Endometrial microvascular endothelial cells (primary cell): ENCODE results near the gene MACROD2. TPM values are rescaled to one million over a fixed set of nuclear protein-coding genes. Genes with fewer than 3 reads are reported as not detected.

ENCODE experiments used
- in situ Hi-C: cut with HindIII; loops from 2 replicates; pipeline ENCODE4 v1.10.0; 2017; ENCODE audit warnings: low sequenced_read_pairs, low pct_unique_long_range_greater_than_20kb; ENCODE audit errors: inconsistent ontology term
- total RNA-seq: library from RNA; depleted of rRNA; stranded (reverse); fragments of >200 nt; gene quantifications from one replicate; pipeline ENCODE4 v1.2.3, GENCODE V29; 2015; ENCODE audit errors: inconsistent ontology term

MACROD2 gene
- total RNA-seq, 1 donor from 2014 or later, result not detected

DNA sequence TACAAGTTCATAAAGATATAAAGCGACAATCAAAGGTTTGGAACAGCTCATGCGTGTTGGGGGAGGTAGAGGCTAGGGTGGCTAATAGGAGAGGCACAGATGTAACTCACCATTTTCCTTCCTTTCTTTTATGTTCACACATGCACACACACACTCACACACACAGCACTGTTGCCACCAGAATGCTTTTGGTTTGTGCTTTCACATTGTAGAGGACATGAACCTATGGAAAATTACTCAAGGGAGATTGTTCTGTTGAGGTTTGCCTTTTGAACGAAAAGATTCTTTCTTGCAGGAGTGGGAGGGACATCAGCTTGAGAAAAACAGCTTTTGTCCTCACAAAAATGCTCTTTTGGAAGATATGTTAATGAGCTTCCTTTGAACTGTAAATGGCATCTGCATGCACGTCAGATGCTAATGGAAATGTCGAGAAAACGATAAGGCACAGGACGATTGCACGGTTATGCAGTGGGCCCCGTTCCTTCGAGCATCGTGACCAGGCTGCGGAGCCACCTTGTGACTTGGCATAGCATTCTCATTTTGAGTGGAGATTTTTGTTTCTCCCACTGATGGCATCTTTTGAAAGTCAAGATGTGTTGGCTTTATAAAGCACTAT lies 1853.8 kb downstream of the MACROD2 start:
- in situ Hi-C loops, result no loop called here

DNA sequence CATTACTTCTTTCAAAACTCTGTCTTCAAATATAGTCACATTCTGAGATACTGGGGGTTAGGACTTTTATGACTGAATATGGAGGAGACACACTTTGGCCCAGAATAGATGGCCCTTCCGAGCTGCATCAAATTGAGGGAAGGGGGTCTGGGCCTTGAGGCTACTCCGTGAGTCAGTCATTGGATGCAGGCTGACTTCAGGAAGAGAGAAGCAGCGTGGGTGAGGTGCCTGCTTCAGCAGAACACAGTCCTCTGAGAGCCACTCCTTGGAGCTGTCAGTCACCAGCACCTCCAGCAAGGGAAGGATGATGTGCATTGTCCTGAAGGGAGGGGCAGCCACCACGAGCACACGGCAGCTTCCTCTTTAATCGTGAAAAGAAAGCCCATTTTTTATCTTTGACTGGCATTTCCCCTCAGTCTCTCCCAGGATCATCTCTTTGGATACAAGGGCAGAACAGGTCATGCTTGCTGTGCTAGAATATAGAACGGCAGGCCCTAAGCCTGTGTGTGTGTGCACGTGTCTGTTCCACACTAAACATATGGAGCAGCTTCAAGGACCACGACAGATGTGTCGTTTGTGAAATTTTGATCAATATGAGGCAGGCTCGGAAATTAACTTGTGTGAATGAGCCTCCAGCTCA lies 1856.4 kb downstream of the MACROD2 start:
- in situ Hi-C loops, result no loop called here

DNA sequence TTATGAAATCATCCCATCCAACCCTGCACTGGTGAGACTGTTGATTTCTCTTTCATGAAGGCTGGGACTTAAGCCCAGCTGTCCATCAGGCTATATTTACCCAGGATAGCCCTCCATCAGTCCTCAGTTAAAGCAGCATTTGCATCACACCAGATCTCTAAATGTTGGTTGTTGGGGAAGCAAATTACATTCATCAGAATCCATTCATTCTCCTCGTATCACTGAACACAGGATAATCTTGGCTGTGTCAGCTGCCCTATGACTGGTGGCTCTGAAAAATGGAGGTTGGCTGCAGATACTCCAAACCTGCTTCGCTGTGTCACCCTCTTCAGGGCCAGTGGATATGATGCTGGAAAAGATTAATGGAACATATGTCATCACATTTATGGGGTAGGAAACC lies 1859.6 kb downstream of the MACROD2 start:
- in situ Hi-C loops, result no loop called here

DNA sequence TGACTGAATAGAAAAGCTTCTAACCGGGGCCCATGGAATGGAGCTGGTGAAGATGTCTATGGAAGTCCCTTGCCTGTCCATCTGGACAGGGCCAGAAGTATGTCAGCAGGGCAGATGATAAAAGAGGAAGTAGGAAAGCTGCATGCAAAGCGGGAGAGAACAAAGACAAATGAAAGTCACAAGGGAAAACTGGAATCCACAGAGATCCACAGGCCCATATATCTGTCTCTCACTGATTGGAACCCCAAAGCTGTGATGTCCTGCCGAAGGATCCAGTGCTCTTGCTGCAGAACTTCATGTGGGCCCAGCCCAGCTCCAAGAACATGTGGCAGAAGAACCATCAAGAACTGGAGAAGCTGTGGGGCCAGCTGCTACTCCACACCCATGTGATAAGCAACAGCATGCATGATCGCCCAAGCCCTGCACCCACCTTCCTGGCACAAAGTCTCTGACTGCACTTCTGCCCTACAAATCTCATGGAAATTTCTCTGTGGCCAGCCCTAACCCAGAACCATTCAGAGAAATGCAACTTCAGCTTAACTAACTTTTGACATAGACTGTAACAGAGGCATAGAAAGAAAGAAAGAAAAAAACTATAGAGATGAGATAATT lies 1862.0 kb downstream of the MACROD2 start:
- in situ Hi-C loops, result no loop called here

DNA sequence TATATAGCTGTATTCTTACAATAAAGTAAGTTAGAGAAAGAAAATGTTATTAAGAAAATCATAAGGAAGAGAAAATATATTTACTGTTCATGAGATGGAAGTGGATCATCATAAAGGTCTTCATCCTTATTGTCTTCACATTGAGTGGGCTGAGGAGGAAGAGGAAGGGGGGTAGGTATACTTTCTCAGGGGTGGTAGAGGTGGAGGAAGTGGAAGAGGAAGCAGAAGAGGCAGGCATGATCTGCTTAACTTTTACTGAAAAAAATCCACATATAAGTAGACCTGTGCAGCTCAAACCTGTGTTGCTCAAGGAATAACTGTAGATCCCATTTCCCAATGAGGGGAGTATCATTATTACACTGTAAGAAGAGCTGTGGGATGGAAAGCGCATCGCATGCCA lies 1863.7 kb downstream of the MACROD2 start:
- in situ Hi-C loops, result no loop called here

DNA sequence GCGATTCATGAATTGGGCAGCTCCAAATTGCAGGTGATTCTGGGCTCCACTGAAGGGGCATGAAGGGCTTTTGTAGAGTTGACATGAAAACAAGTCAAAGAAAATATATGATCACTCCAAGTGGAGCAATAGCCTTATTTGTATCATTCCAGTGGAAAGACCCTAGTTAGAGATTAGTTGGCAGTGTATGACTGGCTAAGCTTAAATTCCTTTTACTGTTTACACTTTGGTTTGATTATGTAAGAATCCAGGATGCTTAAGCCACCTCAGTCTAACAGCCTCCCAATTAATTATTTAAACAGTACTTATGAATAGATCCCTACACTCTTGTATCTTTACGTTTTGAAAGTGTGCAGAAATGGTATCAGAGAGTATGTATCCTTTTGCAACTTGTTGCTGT lies 1865.5 kb downstream of the MACROD2 start:
- in situ Hi-C loops, result no loop called here

DNA sequence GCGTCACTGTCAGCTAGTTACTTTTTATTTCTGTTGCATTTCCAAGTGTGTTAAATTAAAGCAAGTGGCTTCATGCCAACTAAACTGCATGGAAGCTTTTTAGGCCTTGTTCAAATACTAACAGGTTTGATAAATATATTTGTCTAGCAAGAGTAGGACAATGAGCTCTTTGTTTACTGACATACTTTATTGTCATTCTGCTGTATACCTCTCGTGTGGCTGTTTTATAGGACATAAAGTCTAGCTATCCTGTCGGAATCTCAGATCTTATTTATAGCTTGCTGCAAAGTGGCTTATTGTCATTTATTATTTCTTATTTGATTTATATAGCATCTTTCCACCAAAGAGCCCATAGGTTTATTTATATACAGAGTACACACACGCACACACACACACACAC lies 1866.9 kb downstream of the MACROD2 start:
- in situ Hi-C loops, result no loop called here

DNA sequence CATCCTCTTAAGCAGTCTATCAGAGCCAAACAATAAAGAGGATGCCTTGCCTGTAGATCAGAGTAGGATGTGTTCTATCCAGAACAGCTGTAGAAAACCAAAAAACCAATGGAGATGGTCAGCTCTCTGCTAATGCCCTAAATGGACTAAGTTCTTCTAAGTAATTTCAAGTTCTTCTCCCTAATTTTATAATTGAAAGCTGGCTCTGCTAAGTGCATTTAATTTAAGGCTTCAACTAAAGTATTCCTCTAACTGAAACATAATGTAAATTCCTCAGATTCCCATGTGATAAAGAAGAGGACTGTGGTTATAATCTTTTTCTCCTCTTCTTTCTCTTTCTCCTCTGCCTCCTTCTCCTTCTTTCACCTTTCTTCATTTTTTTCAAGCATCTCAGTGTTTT lies 1868.4 kb downstream of the MACROD2 start:
- in situ Hi-C loops, result no loop called here

DNA sequence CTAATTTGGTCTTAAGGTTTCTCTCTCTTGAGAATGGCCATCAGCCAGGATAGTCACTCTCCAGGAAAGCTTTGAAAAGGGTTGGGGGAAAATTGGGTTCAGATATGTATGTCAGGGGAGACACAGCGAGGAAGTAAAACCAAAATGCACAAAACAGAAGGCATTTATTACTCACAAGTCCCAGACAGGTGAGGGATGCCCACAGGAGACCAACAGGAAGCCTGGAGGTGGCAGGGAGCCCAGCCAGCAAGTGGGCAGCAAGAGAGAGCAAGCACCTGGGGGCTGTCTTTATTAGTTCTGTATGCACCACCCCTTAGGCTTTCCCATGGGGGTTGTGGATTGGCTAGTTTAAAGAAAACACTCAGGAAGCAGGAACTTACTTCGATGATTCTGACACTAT lies 1870.2 kb downstream of the MACROD2 start:
- in situ Hi-C loops, result no loop called here

DNA sequence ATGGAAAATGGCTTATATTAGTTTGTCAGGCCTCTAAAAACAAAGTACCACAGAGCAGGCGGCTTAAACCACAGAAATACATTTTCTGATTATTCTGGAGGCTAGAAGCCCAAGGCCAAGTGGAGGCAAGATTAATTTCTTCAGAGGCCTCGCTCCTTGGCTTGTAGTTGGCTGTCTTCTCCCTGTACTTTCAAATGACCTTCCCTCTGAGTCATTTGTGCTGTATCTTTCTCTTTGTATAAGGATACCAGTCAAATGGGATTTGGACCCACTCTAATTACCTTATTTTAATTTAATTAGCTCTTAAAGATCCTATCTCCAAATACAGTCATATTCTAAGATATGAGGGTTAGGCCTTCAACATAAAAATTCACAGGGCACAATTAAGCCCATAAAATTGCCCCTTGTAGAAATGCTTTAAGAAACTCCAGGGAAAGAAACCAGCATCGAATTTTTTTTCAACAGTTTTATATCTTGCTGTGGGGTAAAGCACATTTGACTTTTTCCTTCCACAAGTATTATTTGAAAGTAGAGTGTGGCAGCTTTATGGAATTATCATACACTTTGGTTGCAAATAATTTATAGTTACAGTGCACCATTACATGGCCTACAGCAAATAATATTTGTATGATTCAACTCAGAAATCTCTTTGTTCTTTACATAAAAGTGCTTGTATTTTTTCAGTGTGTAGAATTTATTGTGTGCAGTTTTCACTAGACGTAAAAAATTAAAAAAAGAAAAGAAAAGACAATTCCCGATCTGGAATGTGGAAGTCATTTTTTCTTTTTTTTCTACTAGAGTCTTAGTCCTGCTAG lies 1871.8 kb downstream of the MACROD2 start:
- in situ Hi-C loops, result no loop called here

DNA sequence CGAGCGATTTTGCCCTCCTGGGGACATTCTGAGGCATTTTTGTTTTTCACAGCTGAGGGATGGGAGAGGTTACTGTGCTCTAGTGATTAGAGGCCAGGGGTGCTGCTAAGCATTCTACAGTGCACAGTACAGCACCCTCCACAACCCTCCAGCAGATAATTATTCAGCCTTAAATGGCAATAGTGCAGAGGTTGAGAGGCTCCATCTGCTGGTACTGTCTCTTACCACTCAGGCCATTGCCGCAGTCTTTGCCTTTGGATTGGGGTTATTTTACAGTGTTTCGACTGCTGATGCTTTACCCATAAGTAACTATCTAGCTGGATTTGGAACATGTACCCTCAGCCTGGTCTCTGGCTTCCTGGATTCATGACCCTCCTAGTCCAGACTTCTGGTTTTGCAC lies 1872.6 kb downstream of the MACROD2 start:
- in situ Hi-C loops, result no loop called here

DNA sequence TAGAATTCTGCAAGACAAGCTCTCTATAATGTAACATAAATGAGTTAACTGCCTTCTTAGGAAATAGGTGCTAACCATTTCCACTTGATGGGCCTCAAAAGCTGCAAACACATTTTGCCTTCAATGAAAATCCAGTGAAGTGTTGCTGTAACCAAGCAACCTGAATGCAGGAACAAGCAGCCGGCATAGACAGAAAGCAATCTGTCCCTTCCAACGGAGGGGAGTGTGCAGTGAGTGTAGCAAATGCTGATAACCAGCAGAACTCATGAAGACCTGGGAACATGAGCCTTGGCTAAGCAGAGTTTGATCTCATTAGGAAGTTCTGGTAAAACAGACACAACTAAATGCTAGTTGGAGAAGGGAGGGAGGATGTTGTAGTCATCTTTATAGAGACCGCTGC lies 1880.1 kb downstream of the MACROD2 start:
- in situ Hi-C loops, result no loop called here

DNA sequence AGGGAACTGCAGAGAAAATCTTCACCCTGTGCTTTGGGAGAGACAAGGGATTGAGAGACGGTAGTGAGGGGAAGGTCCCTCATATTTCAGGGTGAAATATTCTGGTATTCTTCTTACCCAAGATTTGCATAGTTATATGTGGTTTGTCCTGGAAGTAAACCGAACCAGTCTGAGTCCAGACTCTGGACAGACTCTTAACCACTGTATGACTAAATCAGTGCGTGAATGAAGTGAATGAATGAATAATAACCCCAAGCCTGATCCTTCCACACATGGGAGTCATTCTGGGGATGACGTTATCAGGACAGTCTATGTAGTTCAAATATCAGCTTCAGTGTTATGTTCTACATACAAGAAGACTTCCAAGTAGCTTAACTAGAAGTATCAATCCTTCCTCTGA lies 1887.2 kb downstream of the MACROD2 start:
- in situ Hi-C loops, result no loop called here

DNA sequence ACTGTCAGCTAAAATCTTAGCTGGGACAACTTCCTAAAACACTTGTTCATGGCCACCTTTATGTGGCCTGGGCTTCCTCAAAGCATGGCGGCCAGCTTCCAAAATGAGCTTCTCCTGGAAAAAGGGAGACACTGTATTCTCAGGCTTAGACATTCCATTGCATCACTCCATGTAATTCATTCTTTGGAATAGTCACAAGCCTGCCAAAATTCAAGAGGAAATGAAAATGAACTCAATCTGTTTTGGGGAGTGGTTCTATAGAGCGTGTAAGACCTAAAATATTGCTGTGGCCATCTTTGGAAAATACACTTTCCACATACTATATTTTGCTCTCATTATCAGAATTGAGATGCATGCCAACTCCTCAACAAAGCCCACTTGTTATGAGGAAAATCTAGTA lies 1890.9 kb downstream of the MACROD2 start:
- in situ Hi-C loops, result no loop called here

DNA sequence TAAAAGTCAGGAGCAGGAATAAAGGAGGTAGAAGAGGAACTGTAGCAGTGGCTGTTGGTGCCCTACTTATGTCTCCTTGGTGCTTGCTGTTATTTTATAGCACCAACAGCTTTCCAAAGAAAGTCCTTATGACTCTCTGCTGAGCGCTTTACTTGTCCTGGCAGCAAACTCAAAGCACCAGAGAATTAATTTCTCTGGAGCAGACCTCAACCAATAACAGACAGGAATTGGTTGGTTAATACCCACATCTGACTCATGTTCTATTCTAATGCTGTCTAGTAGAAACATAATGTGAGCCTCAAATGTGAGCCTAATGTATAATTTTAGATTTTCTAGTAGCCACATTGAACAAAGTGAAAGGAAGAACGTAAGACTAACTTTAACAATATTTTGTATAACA lies 1892.1 kb downstream of the MACROD2 start:
- in situ Hi-C loops, result no loop called here

DNA sequence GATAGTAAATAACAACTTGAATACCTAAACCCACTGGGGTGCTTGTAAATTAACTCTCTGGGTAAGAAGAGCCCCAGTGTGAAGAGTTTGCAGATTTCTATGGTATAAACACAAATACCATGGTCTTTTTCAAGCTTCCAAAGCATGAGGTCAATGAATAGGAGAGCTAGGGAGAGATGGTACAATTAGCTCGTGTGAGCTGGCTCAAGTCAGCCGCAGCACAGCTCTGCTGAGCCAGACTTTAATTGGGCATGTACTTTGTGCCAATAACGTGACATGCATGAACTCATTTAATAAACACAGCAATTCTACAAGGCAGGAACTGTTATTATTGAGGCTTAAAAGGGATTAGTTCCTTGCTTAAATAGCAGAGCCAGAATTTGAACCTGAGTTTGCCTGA lies 1893.7 kb downstream of the MACROD2 start:
- in situ Hi-C loops, result no loop called here

DNA sequence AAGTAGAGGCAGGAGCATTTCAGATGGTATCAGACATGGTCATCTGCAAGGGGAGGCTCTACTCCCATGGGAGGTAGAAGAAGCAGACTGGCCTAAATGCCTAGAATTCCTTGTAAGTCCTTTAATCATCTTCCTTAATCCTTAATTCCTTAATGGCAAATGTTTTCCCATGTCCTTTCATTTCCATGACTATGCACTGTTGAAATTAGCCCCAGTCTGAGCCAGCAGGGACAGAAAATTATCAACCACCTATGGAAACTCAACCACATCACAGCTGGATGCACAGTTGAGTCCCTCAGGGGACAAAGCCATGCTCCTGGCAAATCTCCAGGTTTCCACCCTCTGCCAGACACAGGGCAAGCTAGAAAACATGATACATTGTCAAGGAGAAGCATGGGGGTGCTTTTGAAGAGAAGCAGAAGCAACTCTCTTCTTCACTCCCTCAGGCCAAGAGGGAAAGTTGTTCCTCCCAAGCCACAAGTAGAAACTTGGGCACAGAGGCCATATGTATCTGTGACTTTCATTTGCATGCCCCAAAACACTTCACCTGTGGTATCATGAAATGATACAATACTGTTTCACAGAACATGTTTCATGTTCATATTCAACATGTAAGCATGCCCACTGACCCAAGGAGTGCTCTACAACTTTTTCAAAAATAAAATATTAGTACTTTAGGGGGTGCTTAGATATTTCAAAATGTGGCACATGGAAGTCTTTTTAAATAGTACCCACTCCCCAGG lies 1894.4 kb downstream of the MACROD2 start:
- in situ Hi-C loops, result no loop called here

DNA sequence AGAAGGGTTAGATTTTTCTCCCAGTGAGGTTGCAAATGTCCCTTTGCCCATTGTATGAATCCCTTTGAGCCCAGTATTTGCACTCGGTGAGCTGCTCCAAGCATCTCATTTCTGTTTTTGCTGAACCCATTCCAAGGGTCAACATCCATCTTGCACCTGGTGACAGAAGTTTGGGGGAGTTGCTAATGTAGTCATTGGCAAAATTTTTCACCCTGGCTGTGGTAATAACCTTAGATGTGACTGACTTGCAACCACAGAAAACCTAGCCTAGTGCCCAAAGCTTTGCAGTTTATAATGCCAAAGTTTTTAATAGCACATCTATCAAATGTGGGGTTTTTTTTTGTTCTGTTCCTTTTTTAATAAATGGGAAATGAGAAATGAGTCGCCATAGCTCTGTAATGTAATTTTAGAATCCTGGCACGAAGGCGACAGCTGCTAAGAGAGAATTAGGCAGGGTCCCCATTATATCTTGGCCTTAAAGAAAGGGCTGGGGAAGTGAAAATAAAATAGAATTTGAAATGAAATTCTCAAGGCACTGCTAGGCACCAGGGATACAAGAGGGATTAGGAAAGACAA lies 1895.2 kb downstream of the MACROD2 start:
- in situ Hi-C loops, result no loop called here

DNA sequence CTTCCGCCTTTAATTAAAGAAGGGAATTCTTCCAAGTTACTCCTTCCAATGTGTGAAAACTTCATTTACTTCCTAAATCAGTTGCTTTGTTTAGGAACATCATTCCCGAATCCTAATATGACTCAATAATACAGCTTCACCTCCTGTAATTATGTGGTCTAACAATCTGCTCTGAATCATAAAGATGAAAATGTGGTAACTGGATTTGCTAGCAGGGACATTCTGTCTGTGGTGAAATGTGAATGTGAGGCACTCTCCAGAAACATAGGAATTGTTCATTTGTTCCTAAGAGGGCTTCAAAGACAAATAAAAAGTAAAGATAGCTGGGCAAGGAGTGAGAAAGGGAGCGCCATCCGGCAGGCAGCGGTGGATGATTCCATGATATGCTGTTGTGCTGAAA lies 1899.8 kb downstream of the MACROD2 start:
- in situ Hi-C loops, result no loop called here
